A549 (cell line): Measurements from ENCODE around the gene MEX3C. TPM values are rescaled to one million over a fixed set of nuclear protein-coding genes. Genes with fewer than 3 reads are reported as not detected.

Experiments
- ATAC-seq, 2 experiments: fragments of 200-7000 bp in 1 of 2; fragments of >200 bp in 1 of 2; cut with Nextera tagmentation in 1 of 2; cut with Tn5 transposase in 1 of 2; 3 replicates each; pipeline versions ENCODE4 v1.8.0 to v1.9.1; 2018 to 2020; ENCODE audit warnings: mild to moderate bottlenecking in 1 of 2, moderate library complexity in 1 of 2
- CTCF ChIA-PET: fragments of 300-600 bp; sonication (Branson Sonifier 250); formaldehyde crosslinking; extraction: SDS; loops from one replicate; lab custom pipeline; 2021; ENCODE audit warnings: antibody characterized with exemption, inconsistent platforms; lab: Yijun Ruan, JAX
- POLR2A ChIA-PET: fragments of 350-600 bp; formaldehyde crosslinking; extraction: SDS; loops from one replicate; lab custom pipeline; 2021; ENCODE audit warnings: antibody characterized with exemption, inconsistent platforms; lab: Yijun Ruan, JAX
- DNase-seq, 2 experiments: peaks; one replicate each; pipeline versions ENCODE4 v3.0.0 to v3.0.0-alpha.2; 2011 to 2016; ENCODE audit warnings: low read depth in 1 of 2, low spot score in 1 of 2
- FAIRE-seq: peaks from 2 replicates; lab custom pipeline; 2011; peaks lifted over from hg19 to GRCh38; lab: Jason Lieb, UNC
- H3K27ac ChIP-seq, 2 experiments: fragments of >200 bp; sonication (Bioruptor Twin); formaldehyde crosslinking; 3 replicates each; pipeline ENCODE4 v1.5.1; 2016 to 2017
- H3K4me1 ChIP-seq: fragments of >200 bp; sonication (Bioruptor Twin); formaldehyde crosslinking; 3 replicates; pipeline ENCODE4 v1.6.1; 2016
- H3K4me2 ChIP-seq: fragments of >200 bp; sonication (Bioruptor Twin); formaldehyde crosslinking; 3 replicates; pipeline ENCODE4 v1.6.1; 2016
- H3K4me3 ChIP-seq: fragments of >200 bp; sonication (Bioruptor Twin); formaldehyde crosslinking; 3 replicates; pipeline ENCODE4 v1.5.1; 2016
- H3K9me3 ChIP-seq: fragments of >200 bp; sonication (Bioruptor Twin); formaldehyde crosslinking; 3 replicates; pipeline ENCODE4 v1.6.1; 2016
- BCL3 ChIP-seq: fragments of >200 bp; sonication (Bioruptor Twin); formaldehyde crosslinking; IDR thresholded peaks from 3 replicates; pipeline ENCODE4 v1.6.1; 2016
- CBX8 ChIP-seq: fragments of 200-600 bp; sonication (generic); IDR thresholded peaks from 2 replicates; pipeline ENCODE4 v1.6.1; 2016
- CEBPB ChIP-seq, 2 experiments: fragments of >200 bp in 1 of 2; sonication (Bioruptor Twin) in 1 of 2; formaldehyde crosslinking in 1 of 2; IDR thresholded peaks; 2 replicates each; pipeline ENCODE4 v1.6.1; 2012 to 2016
- EHMT2 ChIP-seq: fragments of 200-600 bp; sonication (generic); IDR thresholded peaks from 2 replicates; pipeline ENCODE4 v1.6.1; 2016; ENCODE audit warnings: antibody characterized with exemption, low read depth, mild to moderate bottlenecking, moderate library complexity
- FOSL2 ChIP-seq, 2 experiments: fragments of 450-650 bp in 1 of 2; fragments of >200 bp in 1 of 2; sonication (Bioruptor Twin) in 1 of 2; formaldehyde crosslinking; IDR thresholded peaks; 2 replicates each; pipeline versions ENCODE4 v1.5.0 to v1.6.1; 2016 to 2020; ENCODE audit warnings: mild to moderate bottlenecking in 1 of 2, moderate library complexity in 1 of 2
- GATA3 ChIP-seq: IDR thresholded peaks from 2 replicates; pipeline ENCODE4 v1.6.1; 2012; ENCODE audit warnings: borderline replicate concordance
- HDAC2 ChIP-seq: fragments of 200-600 bp; sonication (generic); IDR thresholded peaks from 2 replicates; pipeline ENCODE4 v1.6.1; 2016
- HES2 ChIP-seq: fragments of >200 bp; sonication (Bioruptor Twin); formaldehyde crosslinking; IDR thresholded peaks from 2 replicates; pipeline ENCODE4 v1.6.1; 2016
- HOXB13 ChIP-seq: fragments of 250-450 bp; sonication (Bioruptor Pico); IDR thresholded peaks from 2 replicates; pipeline ENCODE4 v1.5.0; 2020; ENCODE audit warnings: low read depth, mild to moderate bottlenecking, moderate library complexity
- HOXB5 ChIP-seq: fragments of 250-450 bp; sonication (Bioruptor Pico); IDR thresholded peaks from 2 replicates; pipeline ENCODE4 v1.5.0; 2020; ENCODE audit warnings: mild to moderate bottlenecking, moderate library complexity
- JUN ChIP-seq, 2 experiments: fragments of >200 bp; sonication (Bioruptor Twin); formaldehyde crosslinking; IDR thresholded peaks; 2 replicates in 1 of 2; 3 replicates in 1 of 2; pipeline ENCODE4 v1.6.1; 2016 to 2017
- MAFK ChIP-seq: fragments of 450-650 bp; IDR thresholded peaks from 2 replicates; pipeline ENCODE4 v1.6.1; 2014; ENCODE audit not compliant: partially characterized antibody
- MAX ChIP-seq: IDR thresholded peaks from 2 replicates; pipeline ENCODE4 v1.6.1; 2012
- NFE2L2 ChIP-seq: fragments of 150-350 bp; conservative IDR thresholded peaks from 2 replicates; pipeline ENCODE4 v1.6.1; 2014; ENCODE audit warnings: low read length
- RAD21 ChIP-seq, 2 experiments: fragments of >200 bp in 1 of 2; sonication (Bioruptor Twin) in 1 of 2; formaldehyde crosslinking in 1 of 2; IDR thresholded peaks in 1 of 2; conservative IDR thresholded peaks in 1 of 2; 2 replicates in 1 of 2; 3 replicates in 1 of 2; pipeline ENCODE4 v1.6.1; 2012 to 2018; ENCODE audit warnings: inconsistent platforms in 1 of 2
- RARB ChIP-seq: fragments of 250-450 bp; sonication (Bioruptor Pico); IDR thresholded peaks from 2 replicates; pipeline ENCODE4 v1.8.0; 2021; ENCODE audit warnings: mild to moderate bottlenecking, moderate library complexity
- RCOR1 ChIP-seq: fragments of 150-350 bp; IDR thresholded peaks from 2 replicates; pipeline ENCODE4 v1.6.1; 2014; ENCODE audit warnings: antibody characterized with exemption, low read length, low read depth
- REST ChIP-seq: fragments of 200-600 bp; sonication (generic); IDR thresholded peaks from 2 replicates; pipeline ENCODE4 v1.6.1; 2016; ENCODE audit warnings: antibody characterized with exemption, mild to moderate bottlenecking, moderate library complexity
- RFX5 ChIP-seq: fragments of 450-650 bp; IDR thresholded peaks from 2 replicates; pipeline ENCODE4 v1.7.1; 2014; ENCODE audit warnings: antibody characterized with exemption, mild to moderate bottlenecking, moderate library complexity
- RNF2 ChIP-seq: fragments of 200-600 bp; sonication (generic); IDR thresholded peaks from 2 replicates; pipeline ENCODE4 v1.6.1; 2016; ENCODE audit warnings: low read depth, mild to moderate bottlenecking, antibody characterized with exemption, moderate library complexity, borderline replicate concordance
- SREBF2 ChIP-seq: fragments of 450-650 bp; IDR thresholded peaks from 2 replicates; pipeline ENCODE4 v1.6.1; 2014; ENCODE audit warnings: mild to moderate bottlenecking, moderate library complexity
- TFCP2L1 ChIP-seq: fragments of 250-450 bp; sonication (Bioruptor Pico); IDR thresholded peaks from 2 replicates; pipeline ENCODE4 v1.5.0; 2021; ENCODE audit warnings: mild to moderate bottlenecking
- TP53 ChIP-seq: fragments of 250-450 bp; sonication (Bioruptor Pico); IDR thresholded peaks from 2 replicates; pipeline ENCODE4 v1.5.0; 2021; ENCODE audit warnings: mild to moderate bottlenecking, moderate library complexity
- ZC3H11A ChIP-seq: fragments of 450-650 bp; IDR thresholded peaks from 2 replicates; pipeline ENCODE4 v1.6.1; 2014; ENCODE audit warnings: antibody characterized with exemption, mild to moderate bottlenecking
- ZFP36 ChIP-seq: fragments of 450-650 bp; IDR thresholded peaks from 2 replicates; pipeline ENCODE4 v1.6.1; 2014; ENCODE audit warnings: borderline replicate concordance; ENCODE audit not compliant: partially characterized antibody
- WGBS: methylation state at CpG from one replicate; pipeline ENCODE4 v1.1.6; 2017; ENCODE audit errors: missing lambda C conversion rate; 5-methylcytosine and 5-hydroxymethylcytosine counted together
- polyA plus RNA-seq, 4 experiments: library from polyadenylated mRNA; depleted of rRNA in 3 of 4; stranded (reverse); fragments of >200 nt; fragmentation: RNase III in 1 of 4; extraction: RNeasy Plus Mini Kit Qiagen cat#74134 plus additional on column Dnase treatment in 1 of 4; gene quantifications; 2 replicates in 3 of 4; 3 replicates in 1 of 4; pipeline ENCODE4 v1.2.3, GENCODE V29; 2011 to 2017

Gene MEX3C
- polyA plus RNA-seq, 2 of the 4 experiments (the other 2 are of a cell fraction), result 17.2 to 48.5 TPM

GRCh38 chr18:51241226-51241625 lies 43.7 kb upstream of the MEX3C start:
- no peak for DNase-seq
- no peak for FAIRE-seq
- CTCF ChIA-PET, result no interaction called here
- POLR2A ChIA-PET, result no interaction called here
- Histone ChIP-seq H3K9me3 (no peaks in the 10 kb centered on the region), H3K4me2 (no peak overlapping the region), H3K27ac (no peak overlapping the region), H3K4me3 (no peak overlapping the region), H3K4me1 (peaks cover 10% of the 10 kb centered on the region; the same call in 2 of the 3 replicates)
- TF ChIP-seq RCOR1 (no peak), HOXB13 (CRISPR knock-in tag) (no peak), MAX (no peak), TP53 (no peak), EHMT2 (no peak)
- no peak for ATAC-seq
- WGBS, result 46% methylated on average over 3 of the region's 3 CpGs

GRCh38 chr18:51236225-51236624 lies 38.7 kb upstream of the MEX3C start:
- peak; percentile 76 to 78 for DNase-seq
- POLR2A ChIA-PET, result interaction anchor here (2.3 kb wide), 1 partner anchor 39 kb away, joined by 24 read pairs; the partner anchor contains the start of gene MEX3C
- 4% methylated on average over 2 of the region's 2 CpGs for WGBS
- Histone ChIP-seq H3K4me1 (peaks cover 31% of the 10 kb centered on the region), H3K4me2 (peak overlapping the region; percentile 72; the same call in 2 of the 3 replicates), H3K4me3 (no peak overlapping the region), H3K9me3 (no peaks in the 10 kb centered on the region), H3K27ac (peak overlapping the region; percentile 54 to 76; a peak in 5 of 6 replicates)
- peak; percentile 93 to 96 for ATAC-seq
- no peak for FAIRE-seq
- CTCF ChIA-PET, result interaction anchor here (1.0 to 1.7 kb wide), 2 partner anchors 41 to 43 kb away, joined by 4 read pairs; no protein-coding TSS in a partner anchor
- TF ChIP-seq GATA3 (no peak), ZFP36 (no peak), JUN (IDR thresholded peaks at IDR 0.05) (no peak), MAX (peak; percentile 46; the same call in 1 of the 2 replicates), FOSL2 (IDR thresholded peaks at IDR 0.05) (0 out of 2 replicates have a peak, but pooled peaks have one; percentile 30), FOSL2 (CRISPR knock-in tag; IDR thresholded peaks at IDR 0.05) (peak; percentile 70), CEBPB (IDR thresholded peaks at IDR 0.05) (peak in 1 of 2 experiments; percentile 59; a peak in 1 of 4 replicates), TFCP2L1 (CRISPR knock-in tag) (no peak), ZC3H11A (no peak), NFE2L2 (no peak), RARB (no peak), RNF2 (no peak), CBX8 (no peak), BCL3 (no peak), MAFK (no peak), HES2 (no peak), HDAC2 (no peak), SREBF2 (no peak), RFX5 (no peak), HOXB5 (no peak), REST (no peak), RAD21 (conservative IDR thresholded peaks at IDR 0.05 in 1 of 2, IDR thresholded peaks at IDR 0.05 in 1 of 2) (no peak)
